H1 (cell line): Measurements from ENCODE around the gene CPZ. TPM values are rescaled to one million over a fixed set of nuclear protein-coding genes. Genes with fewer than 3 reads are reported as not detected.

Source experiments
- BACH1 ChIP-seq: IDR thresholded peaks from 2 replicates; pipeline ENCODE4 v1.6.1; 2012; ENCODE audit warnings: low read length, improper control_type of control experiment
- CEBPB ChIP-seq: IDR thresholded peaks from 2 replicates; pipeline ENCODE4 v1.6.1; 2012; ENCODE audit warnings: low read depth, low read length
- JUN ChIP-seq: IDR thresholded peaks from 2 replicates; pipeline ENCODE4 v1.6.1; 2011; ENCODE audit warnings: low read depth, mild to moderate bottlenecking, improper control_type of control experiment, low read length
- KDM1A ChIP-seq: fragments of 200-600, 300-600 bp; sonication (generic); IDR thresholded peaks from 2 replicates; pipeline ENCODE4 v1.7.1; 2016; ENCODE audit warnings: mild to moderate bottlenecking, low read length, borderline replicate concordance
- TEAD4 ChIP-seq: IDR thresholded peaks from 2 replicates; pipeline ENCODE4 v1.6.1; 2012; ENCODE audit warnings: low read depth, low read length, inconsistent platforms, mixed read lengths
- polyA plus RNA-seq, 7 experiments: library from polyadenylated mRNA; depleted of rRNA in 3 of 7; stranded (reverse) in 5 of 7; unstranded in 2 of 7; fragments of >200 nt in 5 of 7; fragments of 200-250 nt in 2 of 7; gene quantifications; 1 replicate in 5 of 7; 2 replicates in 1 of 7; 4 replicates in 1 of 7; pipeline versions ENCODE4 v1.2.1 to v1.2.3, GENCODE V29; 2011 to 2013; ENCODE audit warnings: missing spikeins in 2 of 7, mixed read lengths in 2 of 7
- total RNA-seq: library from RNA; stranded (reverse); fragmentation: NEBNext Ultra II Directional; extraction: Animal tissue kit (Norgen Biotek cat#: 25700); gene quantifications from 2 replicates; pipeline ENCODE4 v1.2.1, GENCODE V29; 2021

CPZ gene
- total and polyA plus RNA-seq, 2 of the 8 experiments (the other 6 are each of a cell fraction or from before 2014, with no cell fraction given) = 28.8 to 40.7 TPM

- TF ChIP-seq JUN (no peak), BACH1 (no peak), TEAD4 (peak; percentile 39; the same call in 1 of the 2 replicates), CEBPB (peak; percentile 82), KDM1A (peak; percentile 95)
Measured at GRCh38 chr4:8594097-8595038, 1.8 kb downstream of the CPZ start (continued).
